Tibial nerve (tissue), 4 donors: Measurements from ENCODE around the gene LRRC8C.

Experiments
- EP300 ChIP-seq, 2 donors: sonication (generic); formaldehyde crosslinking; IDR thresholded peaks; one replicate each; pipeline ENCODE4 v1.6.1; 2017; ENCODE audit warnings: antibody characterized with exemption in 2 of 2, mild to moderate bottlenecking in 1 of 2
- TF ChIP-seq, protein P1 (sequence below), 5 experiments: fragments of 200-600 bp in 3 of 5; fragments of 450-650 bp in 2 of 5; sonication (generic) in 3 of 5; IDR thresholded peaks; one replicate each; pipeline ENCODE4 v1.5.1; 2016 to 2019; ENCODE audit warnings: antibody characterized with exemption in 5 of 5, mild to moderate bottlenecking in 3 of 5, moderate library complexity in 2 of 5

DNA sequence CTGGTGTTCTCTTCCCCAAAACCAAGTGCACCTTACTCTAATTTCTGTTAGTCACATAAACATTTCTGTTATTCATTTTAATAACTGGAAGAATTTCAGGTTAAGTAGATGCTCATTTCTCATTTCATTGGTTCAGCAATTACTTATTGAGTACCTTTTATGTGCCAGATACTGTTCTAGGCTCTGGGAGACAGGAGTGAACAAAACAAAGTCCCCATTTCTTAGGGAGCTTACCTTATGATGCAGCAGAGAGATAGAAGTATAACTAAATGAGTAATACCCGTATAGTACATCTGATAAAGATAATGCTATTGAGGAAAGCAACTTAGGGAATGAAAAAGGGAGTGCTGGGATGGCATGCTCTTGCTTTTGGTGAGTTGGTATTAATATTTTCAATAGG is 33.7 kb downstream of the LRRC8C start:
- no peak for TF ChIP-seq EP300 (IDR thresholded peaks at IDR 0.05)
- TF ChIP-seq, protein P1, sequence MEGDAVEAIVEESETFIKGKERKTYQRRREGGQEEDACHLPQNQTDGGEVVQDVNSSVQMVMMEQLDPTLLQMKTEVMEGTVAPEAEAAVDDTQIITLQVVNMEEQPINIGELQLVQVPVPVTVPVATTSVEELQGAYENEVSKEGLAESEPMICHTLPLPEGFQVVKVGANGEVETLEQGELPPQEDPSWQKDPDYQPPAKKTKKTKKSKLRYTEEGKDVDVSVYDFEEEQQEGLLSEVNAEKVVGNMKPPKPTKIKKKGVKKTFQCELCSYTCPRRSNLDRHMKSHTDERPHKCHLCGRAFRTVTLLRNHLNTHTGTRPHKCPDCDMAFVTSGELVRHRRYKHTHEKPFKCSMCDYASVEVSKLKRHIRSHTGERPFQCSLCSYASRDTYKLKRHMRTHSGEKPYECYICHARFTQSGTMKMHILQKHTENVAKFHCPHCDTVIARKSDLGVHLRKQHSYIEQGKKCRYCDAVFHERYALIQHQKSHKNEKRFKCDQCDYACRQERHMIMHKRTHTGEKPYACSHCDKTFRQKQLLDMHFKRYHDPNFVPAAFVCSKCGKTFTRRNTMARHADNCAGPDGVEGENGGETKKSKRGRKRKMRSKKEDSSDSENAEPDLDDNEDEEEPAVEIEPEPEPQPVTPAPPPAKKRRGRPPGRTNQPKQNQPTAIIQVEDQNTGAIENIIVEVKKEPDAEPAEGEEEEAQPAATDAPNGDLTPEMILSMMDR (IDR thresholded peaks at IDR 0.05) = no peak
